Gastroesophageal sphincter (tissue), 3 donors: ENCODE data around the gene FRK.

Source experiments
- CTCF ChIP-seq, 4 experiments: fragments of 200-600 bp in 2 of 4; fragments of 450-650 bp in 2 of 4; sonication (generic) in 1 of 4; IDR thresholded peaks; one replicate each; pipeline ENCODE4 v1.5.1; 2017 to 2019; ENCODE audit warnings: antibody characterized with exemption in 4 of 4, mild to moderate bottlenecking in 2 of 4, moderate library complexity in 2 of 4
- POLR2A ChIP-seq, 2 donors: fragments of 450-650 bp; IDR thresholded peaks; one replicate each; pipeline ENCODE4 v1.6.1; 2017; ENCODE audit warnings: antibody characterized with exemption in 2 of 2, mild to moderate bottlenecking in 2 of 2, moderate library complexity in 1 of 2
- POLR2AphosphoS5 ChIP-seq: sonication (generic); formaldehyde crosslinking; IDR thresholded peaks from one replicate; pipeline ENCODE4 v1.6.1; 2017; ENCODE audit warnings: antibody characterized with exemption

- no peak for TF ChIP-seq CTCF (IDR thresholded peaks at IDR 0.05)
- no peak for TF ChIP-seq POLR2AphosphoS5
- no peak for TF ChIP-seq POLR2A (IDR thresholded peaks at IDR 0.05)
Measured at GRCh38 chr6:115945306-115945705, 115.4 kb downstream of the FRK start.
